Measurements from ENCODE around the gene GINS1.
"Not testable (repeated sequence)": the region's sequence is repeated elsewhere in the genome, so short reads cannot be mapped to it uniquely, and the experiment has no call there.

GINS1 gene

GRCh38 chr20:25389858-25390537, 17.5 kb upstream of the GINS1 start:
- no peak for DNase-seq (ENCODE audit: low spot score)

DNA sequence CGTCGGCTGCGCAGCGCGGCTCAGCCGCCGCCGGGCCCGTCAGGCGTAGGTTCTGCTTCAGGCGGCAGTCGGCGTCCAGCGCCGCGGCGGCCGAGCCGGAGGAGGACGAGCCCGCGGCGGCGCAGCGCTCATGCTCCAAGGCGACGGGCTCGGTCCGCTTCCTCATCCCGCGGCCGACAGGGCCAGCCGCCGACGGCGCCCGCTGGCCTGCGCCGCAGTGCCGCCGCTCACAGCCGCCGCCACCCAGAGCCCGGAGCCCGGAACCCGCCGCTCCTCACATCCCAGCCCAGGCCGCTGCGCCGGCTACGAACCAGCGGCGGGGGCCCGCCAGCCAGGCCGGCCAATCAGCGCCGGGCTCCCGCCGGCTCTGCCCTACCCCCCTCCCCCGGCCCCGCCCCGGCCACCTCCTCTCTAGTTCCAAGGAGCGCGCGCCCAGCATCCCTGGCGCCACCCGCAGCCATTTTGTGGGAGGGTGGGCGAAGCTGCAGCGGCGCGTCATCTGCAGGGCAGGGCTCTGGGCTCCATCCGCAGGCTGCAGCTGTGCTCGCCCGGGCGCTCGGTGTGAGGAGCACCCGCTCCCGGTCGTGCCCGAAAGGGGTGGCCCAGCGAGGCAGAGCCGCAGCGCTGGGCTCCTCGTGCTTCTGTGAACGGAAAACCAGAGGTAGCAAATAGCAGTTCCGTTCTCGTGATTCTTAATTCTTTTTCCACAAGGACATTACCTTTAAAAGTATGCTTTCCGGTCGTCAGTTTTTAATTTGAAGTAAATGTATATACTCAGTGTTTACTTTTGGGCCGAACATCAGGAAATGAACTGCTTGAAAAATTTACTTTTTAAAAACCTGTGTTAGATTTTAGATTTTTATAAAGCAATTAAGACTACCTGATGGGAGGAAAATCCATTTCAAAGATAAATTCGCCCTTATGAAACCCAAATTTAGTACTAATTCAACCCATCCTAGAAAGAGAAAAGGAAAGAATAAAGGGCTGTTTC, 16.6 kb upstream of the GINS1 start, which contains the start of gene ABHD12:
Gene ABHD12 (minus strand): TSS at position 298 of the 991 bp plus-strand sequence. CDS start 132 bp downstream, at position 166.
- DNase-seq (ENCODE audit: low spot score), result peak; percentile 97

- DNase-seq (ENCODE audit: low spot score), result no peak
Measured at GRCh38 chr20:25394276-25394675, 13.2 kb upstream of the GINS1 start.

- no peak for DNase-seq (ENCODE audit: low spot score)
Measured at GRCh38 chr20:25394996-25395395, 12.5 kb upstream of the GINS1 start.

GRCh38 chr20:25397096-25397495, 10.4 kb upstream of the GINS1 start:
- no peak for DNase-seq (ENCODE audit: low spot score)

GRCh38 chr20:25397821-25398220, 9.7 kb upstream of the GINS1 start:
- no peak for DNase-seq (ENCODE audit: low spot score)

- DNase-seq (ENCODE audit: low spot score), result no peak
Measured at GRCh38 chr20:25398376-25399036, 9.0 kb upstream of the GINS1 start.

DNA sequence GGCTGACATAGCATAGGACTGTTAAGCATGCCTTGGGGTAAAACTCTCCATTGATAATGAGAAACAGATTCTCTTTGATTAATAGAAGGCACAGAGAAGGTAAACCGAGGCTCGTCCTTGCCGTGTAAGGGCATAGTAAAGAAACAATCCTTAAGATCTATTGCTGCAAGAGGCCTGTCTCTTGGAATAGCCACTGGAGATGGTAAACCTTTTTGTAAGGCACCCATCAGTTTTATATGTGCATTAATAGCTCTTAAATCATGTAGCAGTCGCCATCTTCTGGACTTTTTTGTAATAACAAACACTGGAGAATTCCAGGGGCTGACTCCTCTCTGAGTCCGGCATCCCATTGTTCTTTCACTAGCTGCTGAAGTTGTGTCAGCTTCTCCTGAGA, 8.4 kb upstream of the GINS1 start:
- DNase-seq (ENCODE audit: low spot score), result peak; percentile 82

GRCh38 chr20:25400291-25400732, 7.2 kb upstream of the GINS1 start:
- DNase-seq (ENCODE audit: low spot score), result not testable (repeated sequence)

DNA sequence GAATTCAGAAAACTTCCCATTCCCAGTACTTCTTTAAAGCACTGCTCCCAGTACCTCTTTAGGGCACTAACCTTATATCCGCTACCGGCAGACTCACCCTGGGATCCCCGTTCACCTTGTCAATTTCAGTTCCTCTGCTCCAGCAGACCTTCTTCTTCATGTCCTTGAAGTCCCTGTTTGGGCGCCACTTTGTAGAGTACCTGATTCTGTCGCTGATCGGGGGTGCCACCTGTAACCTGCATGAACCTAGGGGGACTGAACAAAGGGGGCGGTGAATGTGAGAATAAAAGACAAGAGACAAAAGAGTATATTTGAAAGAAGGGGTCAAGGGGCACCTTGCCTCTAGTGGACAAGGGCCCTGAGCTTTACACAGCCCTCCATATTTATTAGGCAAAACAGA, 4.9 kb upstream of the GINS1 start:
- no peak for DNase-seq (ENCODE audit: low spot score)

DNA sequence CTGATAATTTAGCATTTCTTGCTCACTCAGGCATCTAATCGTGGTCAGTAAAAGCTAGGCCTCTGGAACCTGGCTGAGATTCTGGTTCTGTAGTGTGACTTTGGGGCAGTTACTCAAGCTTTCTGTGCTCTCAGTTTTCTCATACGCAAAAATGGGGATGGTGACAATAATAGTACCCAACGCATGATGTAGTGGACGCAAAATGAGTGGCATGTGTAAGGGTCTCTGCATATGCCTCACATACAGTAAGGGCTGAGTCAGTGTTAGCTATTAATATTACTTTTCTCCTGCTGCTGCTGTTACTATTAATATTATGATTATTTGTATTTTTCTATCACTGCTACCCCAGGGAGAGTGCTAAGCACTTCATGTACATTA, 686 bp downstream of the GINS1 start:
- DNase-seq (ENCODE audit: low spot score), result no peak

DNA sequence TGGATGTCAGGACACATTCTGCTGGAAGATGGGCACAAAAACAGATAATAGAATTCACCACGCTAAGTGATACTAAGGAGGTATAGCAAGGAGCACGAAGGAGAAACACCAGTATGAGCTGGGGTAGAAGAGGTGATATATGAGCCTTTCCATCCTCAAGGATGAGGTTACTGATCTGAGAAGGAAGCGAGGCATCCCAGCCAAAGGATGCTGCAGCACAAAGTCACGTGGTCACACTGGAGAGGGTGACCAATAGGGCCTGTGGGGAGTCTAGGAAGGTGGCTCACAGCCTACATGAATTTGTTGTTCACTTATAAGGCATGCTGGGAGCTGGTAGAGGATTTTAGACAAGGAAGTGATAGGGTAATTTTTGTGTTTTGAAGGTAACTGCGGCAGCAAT, 1.4 kb downstream of the GINS1 start:
- DNase-seq (ENCODE audit: low spot score), result no peak

DNA sequence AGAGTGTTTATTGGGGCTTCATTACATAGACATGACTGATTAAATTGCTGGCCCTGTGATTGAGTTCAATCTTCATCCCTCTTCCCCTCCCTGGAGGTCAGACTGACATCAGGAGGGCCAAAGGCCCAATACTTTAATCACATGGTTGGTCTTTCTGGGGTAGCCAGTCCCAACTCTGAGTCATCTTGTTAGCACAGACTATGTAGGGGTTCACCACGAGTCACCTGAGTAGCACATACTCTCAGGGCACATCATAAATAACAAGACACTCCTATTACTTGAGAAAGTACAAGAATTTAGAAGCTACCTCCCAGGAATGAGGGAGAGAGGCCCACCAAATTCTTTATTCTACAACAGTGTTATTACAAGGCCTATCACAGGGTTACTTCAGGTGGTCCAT, 11.3 kb downstream of the GINS1 start:
- DNase-seq (ENCODE audit: low spot score), result no peak

GRCh38 chr20:25421102-25421501, 13.6 kb downstream of the GINS1 start:
- DNase-seq (ENCODE audit: low spot score), result no peak

DNA sequence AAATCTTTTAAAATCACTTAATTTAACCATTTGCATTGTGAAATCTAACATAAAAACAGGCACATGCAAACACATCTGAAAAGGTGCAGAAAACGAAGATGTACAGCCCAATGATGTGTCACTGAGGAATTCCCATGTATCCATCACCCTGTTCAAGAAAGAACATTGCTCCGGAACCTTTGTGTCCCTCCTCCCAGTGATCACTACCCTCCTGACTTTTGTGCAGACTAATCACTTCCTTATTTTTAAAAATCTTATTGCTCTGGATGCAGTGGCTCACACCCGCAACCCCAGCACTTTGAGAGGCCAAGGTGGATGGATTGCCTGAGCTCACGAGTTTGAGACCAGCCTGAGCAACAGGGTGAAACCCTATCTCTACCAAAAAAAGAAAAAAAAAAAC, 14.6 kb downstream of the GINS1 start:
- no peak for DNase-seq (ENCODE audit: low spot score)

DNA sequence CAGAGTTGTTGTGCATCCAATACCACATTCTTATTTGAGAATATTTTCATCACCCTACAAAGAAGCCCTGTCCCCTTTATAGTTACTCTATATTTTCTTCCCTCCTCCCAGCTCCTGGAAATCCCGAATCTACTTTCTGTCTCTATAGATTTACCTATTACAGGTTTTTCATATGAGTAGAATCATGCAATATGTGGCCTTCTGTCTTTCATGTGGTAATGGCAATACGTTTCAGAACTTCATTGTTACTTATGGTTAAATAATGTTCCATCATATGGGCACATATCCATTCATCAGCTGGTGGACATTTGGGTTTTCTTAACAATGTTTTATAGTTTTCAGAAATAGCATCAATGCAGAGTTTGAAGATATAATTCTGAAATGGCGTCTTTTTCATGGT, 17.1 kb downstream of the GINS1 start:
- no peak for DNase-seq (ENCODE audit: low spot score)

DNA sequence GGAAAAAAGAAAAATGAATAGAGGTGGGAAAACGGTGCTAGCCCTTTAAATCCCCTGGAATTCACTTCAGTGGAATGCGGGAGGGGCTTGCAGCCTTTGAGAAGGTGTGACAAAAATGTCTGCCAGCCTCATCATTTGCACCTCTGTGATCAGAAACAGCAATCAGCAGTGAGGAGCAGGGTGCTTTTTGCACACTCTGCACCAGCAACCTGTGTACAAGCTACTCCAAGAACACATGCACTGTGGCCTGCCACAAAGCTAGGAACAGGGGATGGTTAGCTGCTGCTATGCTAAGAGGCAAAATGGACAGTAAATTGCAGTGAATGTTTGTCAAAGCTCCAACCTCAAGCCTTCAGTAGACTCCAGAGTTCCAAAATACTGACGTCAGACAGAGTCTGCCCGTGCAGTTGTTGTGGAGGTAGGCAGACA, 29.7 kb downstream of the GINS1 start:
- no peak for DNase-seq (ENCODE audit: low spot score)

- no peak for DNase-seq (ENCODE audit: low spot score)
Measured at GRCh38 chr20:25439328-25439727, 31.9 kb downstream of the GINS1 start.

DNA sequence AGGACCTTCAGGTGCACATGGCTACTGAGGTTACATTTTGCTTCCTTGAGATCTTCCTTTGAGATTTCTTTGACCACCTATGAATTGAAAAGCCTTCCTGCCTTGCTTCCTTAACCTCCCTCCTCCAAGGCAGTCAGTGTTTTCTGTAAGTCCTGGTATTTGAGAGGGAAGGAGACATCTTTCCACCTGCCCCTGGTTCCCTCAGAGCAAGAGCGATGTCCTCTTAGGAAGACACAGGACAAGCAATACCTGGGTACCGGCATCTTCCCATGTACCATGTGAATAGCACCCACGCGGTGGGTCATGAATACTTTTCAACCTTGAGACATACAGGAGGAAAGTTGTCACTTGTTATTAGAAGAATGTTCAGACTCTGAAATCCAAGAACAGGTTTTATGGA, 37.1 kb downstream of the GINS1 start:
- DNase-seq (ENCODE audit: low spot score), result no peak

GRCh38 chr20:25447671-25448070, 40.2 kb downstream of the GINS1 start:
- DNase-seq (ENCODE audit: low spot score), result no peak

- DNase-seq (ENCODE audit: low spot score), result no peak
Measured at GRCh38 chr20:25452333-25452732, 44.9 kb downstream of the GINS1 start.

DNA sequence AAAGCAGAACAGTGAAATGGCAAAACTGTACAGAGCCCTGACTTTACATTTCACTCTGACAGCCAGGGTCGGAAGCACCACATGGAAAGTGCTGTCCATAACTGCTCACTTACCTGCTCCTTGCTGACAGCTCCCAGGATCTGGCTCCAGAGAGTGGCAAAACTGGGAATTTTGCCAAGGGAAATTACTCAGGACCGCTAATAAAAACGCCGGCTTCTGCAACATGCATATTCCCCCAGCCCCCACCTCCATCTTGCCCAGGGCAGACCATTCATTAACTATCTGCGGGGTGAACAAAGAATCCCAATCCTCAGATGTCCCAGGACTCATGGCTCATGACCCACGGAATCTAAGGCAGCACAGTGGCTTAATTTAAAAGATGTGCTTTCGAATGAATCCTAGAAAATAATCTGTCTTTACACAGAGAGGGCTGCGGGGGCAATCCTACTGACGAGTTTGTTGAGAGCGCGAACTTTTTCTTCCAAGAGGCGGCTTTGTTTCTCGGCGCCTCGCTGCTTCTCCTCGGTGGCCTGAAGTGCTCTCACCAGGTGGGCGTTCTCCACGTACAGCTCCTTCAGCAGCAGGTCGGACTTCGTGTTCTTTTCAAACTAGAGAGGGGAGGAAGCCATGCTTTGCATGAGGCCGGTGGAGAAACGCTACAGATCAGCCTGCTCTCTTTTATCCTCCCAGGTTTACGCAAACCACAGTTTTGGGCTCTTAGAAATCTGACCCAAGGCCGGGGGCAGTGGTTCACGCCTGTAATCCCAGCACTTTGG, 45.8 kb downstream of the GINS1 start:
- DNase-seq (ENCODE audit: low spot score), result peak; percentile 47

Data from putamen (tissue), 1 donor.